Adrenal gland (tissue), 5 donors: Measurements from ENCODE around the gene EIF3D.

ENCODE experiments used
- CTCF ChIP-seq, 6 experiments: fragments of 450-650 bp in 4 of 6; fragments of 200-600 bp in 2 of 6; sonication (generic) in 1 of 6; IDR thresholded peaks; 1 replicate in 5 of 6; 2 replicates in 1 of 6; pipeline versions ENCODE4 v1.5.1 to v1.8.0; 2016 to 2021; ENCODE audit warnings: antibody characterized with exemption in 6 of 6, mild to moderate bottlenecking in 2 of 6, moderate library complexity in 1 of 6
- POLR2A ChIP-seq, 2 donors: fragments of 450-650 bp; IDR thresholded peaks; one replicate each; pipeline ENCODE4 v1.6.1; 2017; ENCODE audit warnings: antibody characterized with exemption in 2 of 2, mild to moderate bottlenecking in 2 of 2, moderate library complexity in 1 of 2
- donor health status: DM: no; HTN: no; CAD: no.

DNA sequence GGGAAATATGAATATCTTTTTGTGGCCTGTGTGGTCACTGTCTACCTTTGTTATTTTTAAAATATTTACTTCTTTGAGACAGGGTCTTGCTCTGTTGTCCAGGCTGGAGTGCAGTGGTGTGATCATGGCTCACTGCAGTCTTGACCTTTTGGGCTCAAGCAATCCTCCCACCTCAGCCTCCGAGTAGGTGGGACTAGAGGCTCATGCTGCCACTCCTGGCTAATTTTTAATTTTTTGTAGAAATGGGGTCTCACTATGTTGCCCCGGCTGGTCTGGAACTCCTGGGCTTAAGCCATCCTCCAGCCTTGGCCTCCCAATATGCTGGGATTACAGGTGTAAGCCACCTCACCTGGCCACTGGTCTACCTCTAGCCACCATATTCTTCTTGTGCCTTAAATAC, 3.5 kb upstream of the EIF3D start:
- no peak for TF ChIP-seq CTCF (IDR thresholded peaks at IDR 0.05)
- no peak for TF ChIP-seq POLR2A (IDR thresholded peaks at IDR 0.05)
